HG03354 (cell line): ENCODE data around the gene C1orf116.

ENCODE experiments used
- ATAC-seq: cut with Tn5 transposase; IDR thresholded peaks from one replicate; pipeline ENCODE4 v1.9.1; 2021; ENCODE audit warnings: mild to moderate bottlenecking; ENCODE audit not compliant: unreplicated experiment, poor library complexity, severe bottlenecking

C1orf116 gene

DNA sequence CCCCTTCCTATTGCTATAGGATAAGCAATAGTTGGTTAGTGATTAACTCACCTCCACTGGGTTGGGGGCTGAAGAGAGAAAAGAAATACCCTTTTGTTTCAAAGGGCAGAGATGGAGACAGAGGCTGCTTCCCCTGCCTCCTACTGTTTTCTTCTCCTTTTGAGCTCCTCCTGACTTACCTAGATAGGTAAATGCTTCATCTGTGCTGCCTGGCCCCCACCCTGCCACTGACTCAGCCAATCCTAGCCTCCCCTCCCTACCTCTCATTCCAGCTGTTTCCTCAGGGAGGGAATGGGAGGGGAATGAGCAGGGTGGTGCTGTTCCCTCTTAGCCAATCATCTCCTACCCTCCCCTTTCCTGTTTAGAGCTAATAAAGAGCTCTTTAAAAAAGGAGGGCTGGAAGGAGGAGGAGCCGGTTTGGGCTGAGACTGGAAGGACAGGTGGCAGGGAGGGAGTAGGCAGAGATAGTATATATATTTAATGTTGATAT, at the start of gene C1orf116:
Gene C1orf116, minus strand, starts transcription at position 229 of the 490 bp plus-strand sequence. CDS start 5,158 bp downstream, outside the sequence.
- no peak for ATAC-seq

DNA sequence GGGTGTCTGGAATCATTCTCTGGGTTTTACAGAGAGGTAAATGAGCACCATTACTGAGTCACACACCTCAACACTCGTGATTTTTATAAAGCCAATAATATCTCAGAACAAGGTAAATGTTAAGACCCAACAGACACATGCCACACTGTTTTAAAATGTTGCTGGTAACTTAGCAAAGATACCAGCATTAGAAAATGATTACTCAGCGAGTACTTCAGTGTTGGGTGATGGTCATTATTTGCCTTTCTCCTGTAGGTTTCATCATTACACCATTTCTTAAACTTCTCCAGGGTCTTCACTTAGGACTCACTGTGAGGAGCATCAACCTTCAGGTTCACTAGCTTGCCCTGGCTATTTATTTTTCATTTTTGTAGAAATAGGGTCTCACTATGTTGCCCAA, 49.2 kb upstream of the C1orf116 start:
- ATAC-seq, result no peak

DNA sequence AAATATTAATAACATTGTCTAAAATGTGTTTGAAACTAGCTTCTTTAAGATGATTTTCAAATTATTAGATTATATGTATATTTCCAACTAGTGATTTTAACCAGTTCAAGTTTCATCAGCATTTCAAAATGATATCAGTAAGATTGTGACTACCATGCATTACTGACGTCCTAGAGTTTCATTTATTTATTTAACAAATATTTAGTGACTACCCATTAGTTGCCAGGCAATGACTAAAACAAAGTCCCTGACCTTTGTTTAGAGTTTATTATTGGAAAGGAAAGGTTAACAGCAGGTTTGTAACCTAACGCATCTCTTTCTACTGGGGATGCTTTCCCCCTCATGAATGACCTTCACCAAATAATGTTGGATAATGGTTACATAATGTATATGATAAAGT, 48.5 kb upstream of the C1orf116 start:
- ATAC-seq, result no peak

DNA sequence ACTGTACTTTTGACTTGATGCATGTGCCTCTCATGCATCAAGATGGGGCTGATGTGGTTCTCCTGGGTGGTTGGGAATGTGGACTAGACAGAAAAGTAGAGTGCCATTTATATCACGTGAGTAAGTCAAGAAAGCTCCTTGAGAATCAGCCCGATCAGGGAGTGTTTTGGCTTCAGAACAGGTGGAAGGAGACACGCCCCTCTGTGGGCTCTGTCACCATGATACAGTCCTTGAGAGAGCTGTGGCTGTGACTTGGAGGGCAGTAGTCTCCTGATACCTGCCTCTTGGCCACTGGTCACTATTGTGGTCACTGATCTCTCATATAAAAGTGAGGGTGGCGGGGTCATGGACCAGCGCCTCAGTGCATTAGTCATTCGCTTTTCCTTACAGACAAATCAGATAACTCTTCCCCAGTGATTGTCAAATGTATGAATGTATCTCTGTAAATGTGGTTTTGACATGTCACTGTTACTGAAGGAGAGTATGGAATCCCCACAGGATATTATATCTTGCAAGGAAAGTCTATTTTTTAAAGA, 47.2 kb upstream of the C1orf116 start:
- ATAC-seq, result no peak

DNA sequence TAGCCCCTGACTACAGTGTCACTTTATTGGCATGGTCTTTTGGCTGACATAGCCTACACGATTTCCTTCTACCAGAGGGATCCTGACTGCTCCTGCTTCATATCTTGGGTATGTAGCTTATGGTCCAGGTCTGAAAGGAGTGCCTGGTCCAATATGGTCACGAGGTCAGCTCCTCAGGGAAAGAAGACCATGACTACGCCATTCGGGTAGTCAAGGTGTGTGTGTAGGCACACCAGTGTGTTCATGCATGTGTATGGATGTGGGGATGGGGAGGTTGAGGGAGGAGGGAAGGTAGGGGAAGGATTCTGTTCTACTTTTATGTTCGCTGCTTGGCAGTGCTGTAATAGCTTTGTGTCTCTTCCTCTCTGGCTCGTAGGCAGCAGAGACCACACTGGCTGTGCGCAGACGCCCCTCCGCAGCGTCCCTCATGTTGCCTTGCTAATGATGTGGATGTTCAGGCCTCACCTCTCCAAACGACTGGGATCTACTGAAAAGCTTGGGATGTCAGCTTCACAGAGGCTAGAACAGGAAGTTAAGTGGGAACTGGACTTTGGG, 46.1 kb upstream of the C1orf116 start:
- ATAC-seq, result no peak

DNA sequence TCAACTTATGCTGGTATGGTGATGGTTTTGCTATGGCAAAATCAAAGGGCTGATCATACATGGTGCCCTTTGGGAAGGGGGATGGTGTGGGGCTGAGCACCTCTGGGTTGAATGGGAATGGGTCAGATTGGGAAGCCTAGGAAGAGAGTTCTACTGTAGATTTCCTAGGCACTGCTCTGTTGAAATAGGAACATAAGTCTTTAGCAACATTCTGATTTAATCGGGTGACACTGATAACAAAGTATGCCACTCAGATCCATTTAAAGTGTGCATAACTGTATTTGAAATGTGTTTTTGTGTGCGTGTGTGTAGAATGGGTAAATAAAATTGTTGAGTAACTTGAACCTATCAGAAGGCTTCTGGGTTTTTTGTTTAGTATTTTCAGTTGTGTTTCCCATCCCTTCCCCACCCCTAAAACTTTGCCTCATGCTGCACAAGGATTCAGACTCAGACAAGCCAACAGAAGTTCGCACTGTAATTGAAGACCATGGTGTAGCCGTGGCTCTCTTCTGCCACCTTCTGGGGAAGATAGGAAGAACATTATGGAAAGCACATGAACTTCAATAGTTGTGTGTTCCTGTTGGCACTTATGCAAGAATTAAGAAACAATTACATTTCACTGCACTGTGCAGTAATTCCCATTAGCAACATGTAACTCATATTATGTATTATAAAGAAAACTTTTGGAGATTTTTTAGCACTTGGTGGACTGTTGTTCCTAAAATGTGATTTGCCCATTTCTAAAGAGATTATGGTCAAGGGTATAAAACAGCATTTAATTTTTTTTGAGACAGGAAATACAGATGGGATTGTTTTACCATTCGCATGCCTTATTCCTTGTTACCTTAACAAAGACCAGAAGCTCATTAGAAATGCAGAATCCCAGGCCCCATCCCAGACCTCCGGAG, 45.2 kb upstream of the C1orf116 start:
- no peak for ATAC-seq

DNA sequence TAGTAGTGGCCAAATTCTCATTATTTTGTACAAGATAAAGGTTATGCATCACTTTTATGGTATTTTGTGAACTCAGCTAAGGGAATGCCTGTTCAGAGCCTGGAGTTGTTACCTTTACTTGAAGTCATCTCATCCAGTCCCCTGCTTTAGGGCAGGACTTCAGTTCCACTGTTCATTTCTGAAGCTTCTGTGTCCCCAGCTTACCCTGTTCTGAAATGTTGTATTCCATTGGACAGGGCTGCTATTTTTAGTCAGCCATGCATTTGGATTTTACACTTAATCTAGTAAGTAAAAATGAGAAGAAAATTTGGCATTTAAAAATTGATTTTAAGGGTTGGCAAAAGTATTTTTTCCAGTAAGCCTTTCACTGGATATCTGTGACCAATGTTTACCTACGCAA, 44.5 kb upstream of the C1orf116 start:
- no peak for ATAC-seq

DNA sequence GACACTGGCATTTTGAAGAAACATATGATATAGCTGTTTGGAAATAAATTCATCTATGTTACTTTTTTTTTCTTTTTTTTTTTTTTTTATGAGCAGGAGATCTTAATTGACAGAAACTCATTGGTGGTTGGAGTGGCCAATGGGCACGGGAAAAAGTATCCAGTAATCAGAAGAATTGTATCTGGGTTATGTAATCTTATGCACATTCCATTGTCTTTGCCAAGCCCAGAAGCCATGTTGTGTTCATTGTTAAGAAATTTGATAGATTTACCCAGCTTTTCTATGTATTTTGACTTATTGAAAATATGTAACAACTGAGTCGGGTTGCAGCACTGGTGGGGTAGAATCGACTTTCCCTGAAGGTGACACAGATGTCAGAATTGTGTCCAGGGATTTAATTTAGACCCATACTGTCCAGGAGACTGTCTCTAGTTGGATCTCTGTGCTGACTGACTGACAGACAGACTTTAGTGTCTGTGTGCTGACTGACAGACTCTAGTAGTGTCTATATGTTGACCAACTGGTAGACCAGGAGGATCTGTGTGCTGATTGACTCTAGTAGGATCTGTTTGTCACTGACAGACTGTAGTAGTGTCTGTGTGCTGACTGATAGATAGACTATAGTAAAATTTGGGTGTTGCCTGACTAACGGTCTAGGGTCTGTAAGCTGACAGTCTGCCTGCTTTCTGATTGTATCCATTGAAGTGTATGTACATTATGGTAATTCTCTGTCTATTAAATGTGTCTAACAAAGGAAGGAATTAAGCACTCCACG, 43.8 kb upstream of the C1orf116 start:
- ATAC-seq, result no peak

DNA sequence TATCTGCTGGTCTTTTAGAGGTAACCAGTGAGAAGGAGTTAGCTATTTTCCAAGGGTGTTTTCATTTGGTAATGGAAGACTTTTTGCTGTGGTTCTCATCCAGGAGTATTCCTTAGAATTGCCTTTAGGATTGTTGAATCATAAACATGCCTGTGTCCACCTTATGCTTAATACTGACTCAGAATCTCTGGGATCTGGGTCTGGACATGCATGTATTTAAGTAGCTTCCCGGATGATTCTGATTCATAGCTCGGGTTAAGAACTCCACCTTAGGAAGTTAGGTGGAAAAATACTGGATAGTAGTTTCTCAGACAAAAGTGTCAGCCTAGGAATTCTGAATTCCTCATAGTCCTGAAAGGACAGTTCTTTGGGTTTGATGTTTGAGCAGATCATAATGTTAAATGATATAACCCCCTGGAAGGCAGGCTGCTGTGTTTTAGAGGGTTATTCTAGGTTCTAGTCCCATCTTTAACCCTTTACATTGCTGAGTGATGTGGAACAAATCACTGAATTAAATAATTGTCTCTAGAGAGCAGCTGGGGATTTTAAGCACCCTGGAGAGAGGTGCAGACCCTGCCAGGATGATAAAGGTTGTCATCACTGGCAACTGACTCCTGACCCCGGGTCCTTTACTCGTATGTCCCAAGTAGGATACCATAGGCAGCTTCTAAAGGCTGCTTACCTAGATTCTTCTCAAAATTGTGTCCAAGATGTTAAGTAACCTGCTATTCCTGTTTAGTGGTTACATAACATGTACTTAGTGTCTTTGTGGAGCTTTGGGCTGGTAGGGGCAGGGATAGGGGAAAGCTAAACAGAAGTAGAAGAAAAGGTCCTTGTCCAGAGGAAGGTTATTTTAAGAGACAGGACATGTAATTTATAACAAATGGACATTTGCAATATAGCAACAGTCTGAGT, 41.6 kb upstream of the C1orf116 start:
- no peak for ATAC-seq

DNA sequence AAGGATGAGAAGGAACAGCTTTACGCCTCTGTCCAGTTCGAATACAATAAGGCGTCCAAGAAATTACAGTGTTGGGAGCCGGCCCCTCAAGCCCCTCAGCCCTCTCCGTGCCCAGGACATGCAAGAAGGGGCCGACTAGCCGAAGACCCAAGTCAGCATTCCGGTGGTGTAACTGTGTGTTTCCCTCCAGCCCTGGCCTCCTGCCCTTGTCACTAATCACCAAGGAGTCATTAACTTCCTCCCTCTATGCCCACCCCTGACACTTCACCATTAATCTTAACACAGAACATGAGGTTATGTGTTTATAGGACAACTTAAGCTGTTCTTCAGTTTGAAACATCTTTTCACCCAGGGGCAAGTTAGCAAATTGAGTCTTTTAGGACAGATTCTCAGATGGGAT, 39.7 kb upstream of the C1orf116 start:
- ATAC-seq, result no peak

DNA sequence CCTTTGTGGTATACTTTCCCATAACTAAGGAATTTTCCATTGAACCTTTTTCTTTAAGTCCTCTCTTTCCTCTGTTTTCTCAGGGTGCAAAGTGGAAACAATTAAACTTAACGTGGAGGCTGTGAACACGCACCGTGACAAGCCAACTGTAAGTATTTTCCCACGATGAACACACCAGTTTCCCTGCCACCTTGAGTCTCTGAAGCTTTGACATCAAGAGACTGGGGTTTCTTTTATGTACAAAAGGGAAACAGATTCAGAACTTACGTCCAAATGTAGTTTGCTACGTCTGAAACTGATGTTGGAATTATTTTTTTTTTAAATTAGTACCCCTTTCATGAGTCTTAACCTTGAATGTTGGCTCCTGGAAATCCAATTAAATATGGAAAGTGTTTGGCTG, 38.9 kb upstream of the C1orf116 start:
- no peak for ATAC-seq

DNA sequence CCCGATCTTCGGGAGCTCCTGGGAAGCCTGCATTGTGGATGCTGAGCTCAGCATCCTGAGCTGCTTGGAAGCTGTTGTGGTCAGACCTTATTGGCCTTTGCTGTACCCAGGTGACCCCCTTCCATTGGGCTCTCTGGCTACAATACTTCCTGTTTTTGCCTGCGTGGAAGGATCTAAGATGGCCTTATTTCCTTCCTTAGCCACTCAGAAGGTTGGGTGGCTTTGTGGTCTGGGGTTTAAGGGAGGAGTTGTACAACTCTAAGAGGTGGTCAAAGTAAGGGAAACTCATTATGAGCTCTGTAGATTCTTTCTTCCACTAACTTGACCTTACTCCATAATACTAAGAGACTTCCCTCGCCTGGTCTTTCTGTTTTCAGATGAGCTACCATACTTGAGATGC, 38.3 kb upstream of the C1orf116 start:
- no peak for ATAC-seq

DNA sequence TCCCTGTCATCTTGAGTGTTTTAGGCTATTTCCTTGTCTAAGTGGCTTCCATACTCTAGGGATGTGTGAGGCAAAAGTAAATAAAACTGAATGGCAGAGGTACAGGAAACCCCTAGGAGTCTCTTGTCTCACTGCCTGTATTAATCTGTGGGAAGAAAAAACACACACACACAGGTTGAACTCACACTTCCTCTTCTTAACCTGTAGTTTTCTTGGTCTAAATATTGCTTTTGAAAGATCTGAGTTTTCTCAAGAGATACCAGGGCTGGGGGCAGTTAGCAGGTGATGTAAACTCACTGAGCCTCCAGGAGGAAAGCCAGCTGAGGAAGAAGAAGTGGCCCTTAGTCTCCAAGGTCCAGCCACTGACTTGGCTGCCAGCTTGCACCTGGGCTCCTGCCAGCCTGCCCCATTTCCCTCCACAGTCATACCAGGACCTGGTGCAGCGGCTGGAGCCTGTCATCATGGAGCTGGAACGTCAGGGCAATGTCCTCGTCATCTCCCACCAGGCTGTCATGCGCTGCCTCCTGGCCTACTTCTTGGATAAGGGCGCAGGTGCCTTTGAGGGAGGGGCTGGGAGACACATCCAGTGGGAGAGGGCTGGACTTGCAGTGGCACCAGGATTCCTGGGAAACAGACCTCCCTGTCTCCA, 37.4 kb upstream of the C1orf116 start:
- no peak for ATAC-seq

DNA sequence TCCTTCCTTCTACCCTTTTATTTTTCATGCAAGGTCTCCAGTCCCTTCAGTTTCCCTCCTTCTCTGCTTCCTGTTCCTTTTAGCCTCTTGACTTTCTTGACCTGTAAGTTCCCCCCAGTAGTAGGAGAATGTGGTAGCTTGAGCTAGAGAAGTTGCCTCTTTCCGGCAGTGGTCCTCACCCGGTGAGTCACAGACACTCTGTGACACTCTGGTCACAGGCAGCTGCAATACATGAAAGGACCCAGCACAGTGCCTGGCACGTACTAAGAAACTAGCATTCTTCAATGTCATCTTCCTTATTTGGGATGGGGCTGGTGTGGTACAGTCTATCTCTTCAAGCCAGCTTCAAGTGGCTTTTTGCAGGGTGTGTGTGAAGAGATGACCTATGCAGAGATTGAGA, 36.5 kb upstream of the C1orf116 start:
- no peak for ATAC-seq

DNA sequence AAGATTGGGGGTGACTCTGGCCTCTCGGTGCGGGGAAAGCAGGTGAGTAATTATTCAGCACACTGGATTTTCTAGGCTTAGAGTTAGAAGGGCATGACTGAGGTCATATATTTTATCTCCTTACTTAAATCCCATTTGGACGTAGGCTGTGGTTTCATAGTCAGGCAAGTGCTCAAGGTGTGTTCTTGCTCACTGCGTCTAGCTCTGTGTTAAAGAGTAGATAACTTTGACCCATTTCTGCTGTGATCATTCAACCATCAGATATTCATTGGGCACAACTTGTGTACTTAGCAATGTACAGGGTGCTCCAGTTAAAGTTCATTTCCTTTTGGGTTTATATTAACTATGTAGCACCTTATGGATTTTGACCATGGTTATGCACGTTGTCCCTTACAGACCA, 35.1 kb upstream of the C1orf116 start:
- no peak for ATAC-seq

DNA sequence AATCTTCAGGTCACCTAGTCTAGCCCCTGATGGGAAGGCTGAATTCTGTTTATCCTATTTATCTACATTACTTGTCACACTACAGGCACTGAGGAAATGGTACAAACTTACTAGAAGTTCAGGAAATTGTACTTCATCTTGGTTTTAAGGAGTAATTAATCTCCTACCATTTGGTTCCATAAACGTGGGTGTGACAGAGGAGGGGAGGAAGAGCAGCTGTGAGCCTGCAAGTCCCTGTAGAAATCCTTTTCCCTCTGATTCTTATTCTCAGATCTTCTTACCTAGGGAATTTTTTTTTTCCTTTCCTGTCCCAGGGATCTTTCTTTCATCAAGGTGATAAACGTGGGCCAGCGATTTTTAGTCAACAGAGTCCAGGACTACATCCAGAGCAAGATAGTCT, 34.6 kb upstream of the C1orf116 start:
- no peak for ATAC-seq

DNA sequence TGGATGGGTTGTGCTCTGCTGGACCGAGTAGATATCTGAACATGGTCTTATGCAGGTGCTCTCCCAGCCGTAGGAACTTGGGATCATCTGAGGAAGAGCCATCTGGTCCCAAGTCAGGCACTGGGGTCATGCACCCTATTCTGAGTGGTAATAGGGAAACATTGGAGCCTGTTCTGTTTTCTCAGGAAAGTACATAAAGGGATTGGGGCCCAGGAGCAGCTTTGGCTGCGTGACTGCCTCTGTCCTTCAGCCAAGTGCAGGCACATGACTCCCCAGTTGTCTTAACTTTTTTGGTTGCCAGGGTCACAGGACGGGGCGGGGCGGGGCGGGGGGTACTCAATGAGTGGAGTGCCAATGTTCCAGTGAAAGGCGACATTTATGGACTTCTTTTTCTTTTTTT, 32.0 kb upstream of the C1orf116 start:
- ATAC-seq, result no peak

DNA sequence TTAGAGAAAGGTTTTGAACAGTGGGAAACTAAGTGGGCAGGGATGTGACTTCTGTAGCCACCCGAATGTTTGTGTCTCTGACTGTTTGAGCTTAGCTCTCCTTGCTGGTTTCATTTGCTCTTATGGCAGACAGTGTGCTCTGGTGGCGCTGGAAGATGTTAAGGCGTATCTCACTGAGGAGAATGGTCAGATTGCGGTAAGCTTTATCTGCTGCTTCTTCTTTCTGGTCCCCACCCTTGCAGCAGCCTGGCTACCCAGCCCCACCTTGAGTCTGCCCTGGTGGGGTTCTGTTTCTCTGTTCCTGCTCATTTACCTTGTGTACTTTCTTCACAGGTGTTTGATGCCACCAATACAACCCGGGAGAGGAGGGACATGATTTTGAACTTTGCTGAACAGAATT, 30.5 kb upstream of the C1orf116 start:
- ATAC-seq, result no peak

DNA sequence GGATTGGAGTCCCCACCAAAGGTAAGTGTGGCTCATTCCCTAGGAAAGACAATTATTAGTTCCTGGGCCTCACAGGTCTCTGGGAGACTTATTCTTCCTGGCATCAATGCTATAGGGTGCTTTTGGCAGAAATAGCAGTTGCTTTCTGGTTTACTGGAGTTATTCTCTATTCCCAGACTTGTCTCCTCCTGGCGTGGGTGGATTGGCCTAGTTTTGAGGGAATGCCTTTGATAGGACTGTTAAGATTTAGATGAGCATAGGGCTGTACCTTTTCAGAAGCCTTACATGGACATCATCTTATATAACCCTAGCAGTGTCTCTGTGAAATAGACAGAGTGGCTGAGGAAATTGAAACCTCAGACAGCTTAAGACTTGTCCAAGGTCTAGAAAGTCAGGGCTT, 29.5 kb upstream of the C1orf116 start:
- ATAC-seq, result no peak
